KBM-7 (cell line): ENCODE results near the gene PNPLA2.

Source experiments
- DNase-seq: peaks from one replicate; pipeline ENCODE4 v3.0.0-alpha.2; 2015
- in situ Hi-C: fragments of 300-500 bp; cut with MboI; formaldehyde crosslinking; loops from 2 replicates; pipeline ENCODE4 v1.14.3; 2020; ENCODE audit warnings: low sequenced_read_pairs, low pct_unique_long_range_greater_than_20kb, mixed read lengths

The PNPLA2 gene

GRCh38 chr11:837990-838307 is 19.2 kb downstream of the PNPLA2 start:
- DNase-seq, result no peak
- in situ Hi-C loops, result no loop called here

GRCh38 chr11:838441-839279 is 19.9 kb downstream of the PNPLA2 start:
- DNase-seq, result peak; percentile 47
- in situ Hi-C loops, result no loop called here

GRCh38 chr11:839280-839623 is 20.5 kb downstream of the PNPLA2 start:
- in situ Hi-C loops, result no loop called here
- DNase-seq, result no peak

- no peak for DNase-seq
- in situ Hi-C loops, result no loop called here
Measured at GRCh38 chr11:839875-840617, 21.3 kb downstream of the PNPLA2 start.

DNA sequence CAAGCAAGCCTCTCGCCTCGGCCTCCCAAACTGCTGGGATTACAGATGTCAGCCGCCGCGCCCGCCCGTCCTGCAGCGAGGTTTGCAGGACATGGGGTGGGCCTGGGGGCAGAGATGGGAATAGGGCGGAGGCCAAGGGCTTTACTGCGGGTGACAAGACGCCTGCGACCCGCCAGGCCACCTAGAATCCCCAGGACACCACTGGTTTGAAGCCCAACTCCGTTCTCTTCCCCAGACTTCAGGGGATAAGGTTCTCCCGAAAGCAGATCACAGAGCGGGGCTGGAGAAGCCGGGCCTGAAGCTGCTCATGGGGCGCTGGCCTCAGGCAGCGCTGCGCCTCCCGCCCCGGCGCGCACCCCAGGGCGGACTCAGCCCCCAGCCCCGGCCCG is 23.3 kb downstream of the PNPLA2 start:
- in situ Hi-C loops, result no loop called here
- no peak for DNase-seq

DNA sequence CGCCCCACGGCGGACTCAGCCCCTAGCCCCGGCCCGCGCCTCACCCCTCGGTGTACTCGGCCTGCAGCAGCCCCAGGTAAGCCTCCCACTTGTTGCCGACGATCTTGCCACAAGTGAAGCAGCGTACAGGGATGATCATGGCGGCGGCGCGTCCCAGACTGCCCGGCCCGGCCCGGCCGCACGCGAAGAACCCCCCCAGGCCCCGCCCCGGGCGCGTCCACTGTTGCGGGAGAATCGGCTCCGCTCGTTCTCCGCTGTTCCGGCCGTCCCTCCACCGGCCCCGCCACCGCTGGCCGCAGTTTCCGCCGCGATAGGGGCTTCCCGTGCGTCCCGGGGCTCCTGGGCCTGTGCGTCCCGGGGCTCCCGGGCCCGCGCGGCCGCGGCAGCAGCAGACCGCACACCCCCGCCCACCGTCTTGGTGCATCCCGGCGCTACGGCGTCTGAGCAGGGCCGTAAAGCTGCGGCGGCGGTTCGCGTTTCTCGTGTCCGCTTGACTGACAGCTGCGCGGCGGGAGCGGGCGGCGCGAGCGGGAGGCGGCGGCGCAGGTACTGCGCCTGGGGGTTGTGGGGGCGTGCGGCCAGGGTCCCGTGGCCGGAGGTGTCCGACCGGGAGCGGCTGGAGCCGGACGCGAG is 23.8 kb downstream of the PNPLA2 start, which contains the start of the genes POLR2L and TSPAN4:
POLR2L (minus strand) TSS at position 160 of the 633 bp plus-strand sequence; CDS start at position 139, 21 bp downstream.
TSPAN4 (plus strand) TSS at position 483 of the 633 bp plus-strand sequence. CDS start 7,453 bp downstream, outside the sequence.
- DNase-seq, result peak; percentile 83
- in situ Hi-C loops, result no loop called here

- no peak for DNase-seq
- in situ Hi-C loops, result no loop called here
Measured at GRCh38 chr11:843086-843734, 24.5 kb downstream of the PNPLA2 start.

DNA sequence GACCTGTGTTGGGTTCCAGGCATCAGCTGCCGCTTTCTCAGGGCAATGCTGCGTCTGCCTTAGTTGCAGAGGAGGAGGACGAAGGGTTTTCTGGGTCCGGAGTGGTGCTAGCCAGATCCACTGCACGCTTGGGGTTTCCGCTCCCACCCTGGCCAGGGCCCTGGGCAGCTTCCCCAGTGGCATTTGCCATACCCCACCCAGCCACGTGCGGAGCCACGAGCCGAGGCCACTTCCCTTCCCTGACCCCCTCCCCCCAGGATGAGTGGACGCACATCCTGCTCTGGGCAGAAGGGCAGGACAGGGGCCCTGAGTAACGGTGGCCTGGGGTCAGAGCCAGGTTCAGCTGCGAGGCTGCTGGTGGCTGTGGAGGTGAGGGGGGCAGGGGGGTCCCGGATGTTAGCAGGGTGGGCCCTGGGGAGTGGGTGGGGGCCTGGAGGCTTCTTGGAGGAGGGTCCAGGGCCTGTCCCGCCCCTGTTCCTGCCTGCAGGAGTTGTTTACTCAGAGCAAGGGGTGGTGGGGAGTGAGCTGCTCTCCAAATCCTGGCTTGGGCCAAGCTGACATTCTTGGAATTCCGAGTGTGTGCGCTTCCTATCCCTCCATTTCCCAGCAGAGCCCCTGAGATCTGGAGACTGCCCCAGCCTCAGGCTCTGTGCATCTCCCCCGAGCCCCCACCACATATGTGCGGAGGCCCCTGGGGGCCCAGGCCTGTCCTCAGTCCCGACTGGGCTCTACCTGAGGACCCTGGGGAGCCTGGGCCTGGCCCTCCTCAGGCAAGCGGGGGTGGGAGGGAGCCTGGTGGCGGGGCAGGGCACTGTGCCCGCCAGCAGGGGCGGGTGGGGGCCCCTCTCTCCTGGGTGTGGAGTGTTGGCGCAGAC is 25.3 kb downstream of the PNPLA2 start:
- in situ Hi-C loops, result no loop called here
- no peak for DNase-seq

DNA sequence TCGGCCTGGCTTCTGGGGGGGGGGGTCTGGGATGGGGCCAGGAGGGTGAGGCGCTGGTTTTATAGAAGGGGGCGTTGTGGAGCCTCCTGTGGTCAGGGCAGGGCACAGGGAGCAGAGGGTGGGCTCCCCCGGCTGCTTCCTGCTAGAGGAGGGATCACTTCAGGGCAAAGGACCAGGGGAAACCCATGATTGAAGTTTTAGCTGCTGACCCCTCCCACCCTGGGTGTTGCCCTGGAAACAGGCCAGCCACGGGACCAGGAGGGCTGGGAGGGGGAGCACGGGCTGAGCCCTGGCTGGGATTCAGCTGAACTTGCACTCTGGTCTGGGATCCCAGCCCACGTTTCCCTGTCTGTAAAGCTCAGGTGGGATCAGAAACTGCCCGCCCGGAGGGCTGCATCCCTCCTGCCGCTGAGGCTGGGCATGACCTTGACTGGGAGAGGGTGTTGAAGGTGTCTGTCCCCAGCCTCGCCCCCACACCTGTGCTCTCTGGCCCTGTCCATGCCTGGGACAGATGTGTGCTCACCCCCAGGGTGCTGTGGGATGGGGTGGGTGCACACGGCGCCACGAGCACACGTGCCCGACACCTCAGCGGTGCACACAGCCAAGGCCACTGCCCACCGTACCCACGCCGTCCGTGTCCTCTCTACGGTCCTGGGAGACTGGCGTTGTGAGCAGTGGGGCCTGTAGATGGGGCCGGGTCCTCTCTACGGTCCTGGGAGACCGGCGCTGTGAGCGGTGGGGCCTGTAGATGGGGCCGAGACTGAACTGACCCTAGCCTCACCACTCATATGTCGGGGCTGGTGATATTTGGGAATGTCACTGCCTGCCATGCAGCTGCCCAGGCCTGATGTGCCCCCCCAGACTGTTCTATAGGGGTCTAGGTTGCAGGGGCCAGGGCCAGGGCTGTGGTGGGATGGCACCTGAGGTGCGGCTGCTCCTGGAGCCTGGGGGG is 26.3 kb downstream of the PNPLA2 start:
- peak; percentile 82 for DNase-seq
- in situ Hi-C loops, result no loop called here

DNA sequence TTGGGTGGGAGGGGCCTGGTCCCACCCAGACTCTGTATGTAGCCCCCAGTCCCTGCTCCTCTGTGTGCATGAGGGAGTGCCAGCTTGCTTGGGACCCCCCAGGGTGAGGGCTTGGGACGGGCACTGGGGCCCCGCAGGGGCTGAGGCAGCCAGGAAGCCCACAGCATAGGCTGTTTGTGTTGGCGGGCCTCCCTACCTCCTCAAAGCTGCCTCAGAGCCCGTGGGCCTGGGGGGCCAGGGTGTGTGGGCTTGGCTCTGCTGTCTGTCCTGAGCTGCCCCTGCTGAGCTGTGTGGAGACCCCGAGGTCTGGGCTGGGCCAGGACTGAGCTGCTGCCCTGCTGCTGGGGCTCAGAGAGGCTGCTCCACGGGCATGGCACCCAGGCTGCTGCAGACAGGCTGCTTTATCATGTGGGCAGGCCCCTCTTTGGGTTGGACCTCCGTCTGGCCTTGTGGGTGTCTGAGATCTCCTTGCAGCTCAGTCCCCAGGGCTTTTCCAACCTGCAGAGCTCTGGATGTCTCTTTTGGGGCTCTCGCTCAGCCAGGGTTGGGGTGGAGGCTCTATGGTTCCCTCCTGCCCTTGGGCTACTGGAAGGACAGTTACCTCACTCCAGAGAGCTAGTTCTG is 27.3 kb downstream of the PNPLA2 start:
- no peak for DNase-seq
- in situ Hi-C loops, result no loop called here

DNA sequence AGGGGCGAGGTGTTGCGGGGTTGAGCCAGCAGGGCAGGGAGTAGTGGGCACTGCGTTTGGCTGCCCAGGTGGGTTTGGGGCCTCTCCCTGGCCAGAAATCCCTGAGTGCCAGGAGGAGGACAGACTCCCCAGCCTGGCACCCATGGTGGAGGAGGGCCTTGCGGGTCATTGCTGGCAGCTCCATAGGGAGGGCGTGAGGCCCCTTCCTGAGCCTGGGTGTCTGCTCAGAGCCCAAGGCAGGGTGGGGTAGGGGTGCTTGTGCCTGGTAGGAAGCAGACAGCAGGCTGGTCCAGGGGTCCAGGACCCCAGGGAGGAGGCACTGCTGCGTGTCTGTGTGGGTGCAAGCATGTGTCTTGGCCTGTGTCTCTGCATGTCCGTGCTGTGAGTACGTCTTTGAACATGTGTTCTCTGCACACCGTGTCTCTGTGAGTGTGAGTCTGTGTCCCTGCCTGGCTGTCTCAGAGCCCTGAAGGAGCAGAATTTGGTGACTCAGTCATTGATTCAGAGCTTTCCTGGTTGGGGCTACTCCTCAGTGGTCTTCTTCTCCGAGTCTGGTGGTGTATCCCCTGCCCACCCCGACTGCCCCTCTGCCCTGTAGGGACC is 27.9 kb downstream of the PNPLA2 start:
- no peak for DNase-seq
- in situ Hi-C loops, result no loop called here

DNA sequence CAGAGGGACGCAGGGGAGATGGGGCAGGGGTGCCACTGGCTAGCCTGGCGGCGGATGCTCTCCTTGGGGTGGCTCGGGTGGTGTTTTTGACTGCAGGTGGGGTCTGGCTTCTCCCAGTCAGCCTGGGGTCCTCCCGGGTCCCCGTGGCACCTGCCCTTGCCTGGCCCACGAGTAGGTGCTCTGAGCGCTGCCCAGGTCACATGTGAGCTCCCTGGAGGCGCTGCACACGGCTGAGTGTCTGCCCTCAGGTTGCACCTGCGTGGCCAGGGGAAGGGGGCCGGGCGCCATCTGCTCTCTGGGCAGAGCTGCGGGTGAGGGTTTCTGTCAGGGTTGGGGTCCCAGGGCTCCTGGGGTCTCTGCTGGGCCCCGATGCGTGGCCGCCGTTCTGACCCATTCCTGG is 29.2 kb downstream of the PNPLA2 start:
- in situ Hi-C loops, result no loop called here

DNA sequence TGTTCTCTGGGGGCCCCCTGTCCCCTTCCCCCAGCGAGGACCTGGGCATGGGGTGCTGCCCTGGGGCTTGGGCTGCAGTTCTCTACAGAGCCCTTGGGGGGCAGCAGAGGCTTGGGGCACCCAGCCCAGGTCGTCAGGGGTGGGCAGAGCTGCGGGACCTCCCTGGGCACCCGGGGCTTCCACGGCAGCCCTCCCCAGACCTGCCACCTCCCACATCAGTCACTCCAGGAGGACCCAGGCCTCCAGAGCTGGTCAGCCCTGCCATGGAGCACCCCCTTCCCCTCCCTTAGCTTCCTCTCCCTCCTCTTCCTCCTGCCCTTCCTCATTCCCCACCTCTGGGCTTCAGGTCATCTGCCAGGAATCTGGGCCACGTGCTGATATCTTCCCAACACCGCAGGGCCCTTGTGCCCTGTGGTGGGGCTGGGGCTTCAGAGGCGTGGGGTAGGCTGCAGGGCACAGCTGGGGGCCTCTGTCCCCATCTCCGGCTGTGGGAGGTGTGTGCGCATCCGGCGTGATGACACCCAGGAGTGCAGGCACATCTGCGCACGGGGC is 29.7 kb downstream of the PNPLA2 start:
- no peak for DNase-seq
- in situ Hi-C loops, result no loop called here

More for the DNA sequence above, 29.2 kb downstream of the PNPLA2 start:
- DNase-seq, result no peak

DNA sequence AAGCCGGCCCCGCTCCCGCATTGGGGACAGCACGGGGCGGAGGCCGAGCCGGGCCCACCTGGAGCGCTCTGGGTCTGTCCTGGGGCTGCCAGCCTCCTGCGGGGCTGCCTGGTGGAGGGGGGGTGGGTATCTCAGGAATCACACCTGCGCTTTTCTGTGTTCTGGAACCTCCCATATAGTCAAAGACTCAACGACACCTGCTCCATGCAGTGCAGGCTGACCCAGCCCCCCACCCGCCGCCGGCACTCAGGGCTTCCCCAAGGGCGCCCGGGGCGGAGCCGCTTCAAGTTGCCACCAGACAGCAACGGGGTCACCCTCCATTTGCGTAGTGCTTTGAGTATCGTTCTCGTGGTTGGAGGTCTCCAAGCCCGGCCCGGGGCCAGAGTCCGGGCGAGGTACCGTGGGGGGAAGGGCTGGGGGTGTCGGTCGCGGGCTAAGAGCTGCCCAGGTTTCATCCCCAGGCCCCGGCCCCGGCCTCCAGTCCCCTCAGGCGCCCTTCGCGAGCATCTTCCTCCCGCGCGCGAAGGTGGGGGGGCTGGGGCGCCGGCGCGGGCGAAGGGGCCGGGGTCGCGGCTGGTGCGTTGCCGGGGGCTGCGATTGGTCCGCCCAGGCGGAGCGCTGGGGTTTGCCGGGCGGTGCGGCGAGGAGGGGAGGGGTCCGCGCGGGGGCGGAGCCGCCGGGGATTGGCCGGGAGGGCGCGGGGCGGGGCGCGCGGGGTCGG is 30.6 kb downstream of the PNPLA2 start:
- in situ Hi-C loops, result no loop called here
- no peak for DNase-seq

- in situ Hi-C loops, result no loop called here
Measured at GRCh38 chr11:849951-850774, 31.4 kb downstream of the PNPLA2 start.

More at GRCh38 chr11:849951-850774, 31.4 kb downstream of the PNPLA2 start:
- no peak for DNase-seq
